ENCODE data around the gene SGMS2.

The SGMS2 gene

DNA sequence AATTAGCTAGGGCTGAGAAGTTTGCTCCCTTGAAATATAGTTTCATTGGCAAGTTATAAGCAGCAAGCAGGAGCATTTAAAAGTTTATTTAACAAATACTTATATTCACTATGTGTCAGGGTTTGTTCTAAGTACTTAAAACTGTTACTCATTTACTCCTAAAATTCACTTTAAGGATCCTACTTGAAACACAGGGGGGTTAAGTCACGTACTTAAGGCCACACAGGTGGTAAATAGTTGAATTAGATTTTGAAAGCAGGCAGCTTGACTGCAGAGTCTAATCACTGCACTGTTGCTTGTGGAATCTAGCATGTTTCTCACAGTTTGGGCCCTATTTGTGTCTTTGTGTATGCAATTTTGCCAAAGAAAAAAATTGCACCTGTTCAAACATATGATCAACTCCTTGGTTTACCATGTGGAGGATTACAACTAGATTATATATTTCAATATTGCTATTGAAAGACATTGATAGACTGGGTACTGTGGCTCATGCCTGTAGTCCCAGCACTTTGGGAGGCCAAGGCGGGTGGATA is 7.6 kb downstream of the SGMS2 start:
- Histone ChIP-seq H3K9me3 (ENCODE audit: control insufficient read depth in 1 of 2, low read length in 2 of 2) (no peaks in the 10 kb centered on the region), H3K4me3 (ENCODE audit: low read depth in 1 of 2, low read length in 2 of 2) (no peak overlapping the region), H3K4me1 (ENCODE audit: control insufficient read depth in 1 of 2, insufficient read depth in 2 of 2, low read length in 2 of 2) (peaks cover 0 to 3% of the 10 kb centered on the region in 2 donors), H3K27me3 (ENCODE audit: low read depth, low read length) (no peaks in the 10 kb centered on the region), H3K27ac (ENCODE audit: low read length) (no peak overlapping the region), H3K36me3 (ENCODE audit: control insufficient read depth in 1 of 2, insufficient read depth in 2 of 2, low read length in 2 of 2) (no peaks in the 10 kb centered on the region)

DNA sequence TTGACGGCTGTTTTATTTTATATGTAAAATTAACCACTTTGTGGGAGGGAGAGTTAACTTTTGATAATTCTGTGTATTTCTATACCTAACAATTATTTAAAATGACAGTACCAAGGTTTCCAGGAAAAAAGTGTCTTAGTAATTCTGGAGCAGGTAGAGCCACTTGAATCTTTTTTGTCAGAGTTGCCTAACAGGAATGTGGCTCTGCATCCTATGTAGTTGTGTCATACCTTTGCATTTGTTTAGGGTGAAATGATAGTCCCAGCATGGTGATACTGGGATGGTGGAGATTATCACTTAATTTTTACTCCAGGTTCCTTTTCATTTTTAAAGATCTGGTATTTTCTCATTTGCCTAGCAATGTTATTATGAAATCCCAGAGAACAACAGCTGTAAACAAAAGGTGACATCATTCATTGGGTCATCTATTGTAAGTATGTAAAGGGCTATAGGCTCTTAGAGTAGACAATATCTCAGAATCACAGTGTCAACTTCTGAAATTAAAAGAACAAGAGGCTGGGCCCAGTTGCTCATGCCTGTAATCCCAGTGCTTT is 9.6 kb downstream of the SGMS2 start:
- Histone ChIP-seq H3K27ac (ENCODE audit: low read length) (peak overlapping the region; percentile 13), H3K27me3 (ENCODE audit: low read depth, low read length) (no peaks in the 10 kb centered on the region)

DNA sequence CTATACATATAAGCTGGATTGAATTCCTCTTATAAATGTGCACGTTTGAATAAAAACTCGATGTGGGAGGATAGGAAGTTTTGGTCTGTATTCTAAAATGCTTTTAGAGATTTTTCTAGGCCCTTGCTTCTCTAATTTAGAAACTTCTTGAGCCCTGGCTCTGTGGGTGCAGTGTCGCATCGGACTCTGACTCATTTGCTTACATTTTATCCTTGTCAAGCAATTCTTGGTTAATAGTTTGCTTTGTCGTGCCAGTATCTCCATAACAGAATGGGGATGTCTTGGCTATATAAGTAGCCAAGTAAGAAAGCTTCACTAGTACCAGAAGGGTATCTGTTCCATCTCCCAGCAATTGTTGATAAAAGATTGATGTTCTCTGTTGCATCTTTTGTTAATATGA is 10.7 kb downstream of the SGMS2 start:
- Histone ChIP-seq H3K4me3 (ENCODE audit: low read depth in 1 of 2, low read length in 2 of 2) (no peak overlapping the region), H3K4me1 (ENCODE audit: control insufficient read depth in 1 of 2, insufficient read depth in 2 of 2, low read length in 2 of 2) (peaks cover 6 to 10% of the 10 kb centered on the region in 2 donors), H3K27me3 (ENCODE audit: low read depth, low read length) (no peaks in the 10 kb centered on the region), H3K36me3 (ENCODE audit: control insufficient read depth in 1 of 2, insufficient read depth in 2 of 2, low read length in 2 of 2) (no peaks in the 10 kb centered on the region), H3K27ac (ENCODE audit: low read length) (peak overlapping the region; percentile 13), H3K9me3 (ENCODE audit: control insufficient read depth in 1 of 2, low read length in 2 of 2) (no peaks in the 10 kb centered on the region)

More for the DNA sequence above, 9.6 kb downstream of the SGMS2 start:
- H3K9me3 ChIP-seq (ENCODE audit: control insufficient read depth in 1 of 2, low read length in 2 of 2) = no peaks in the 10 kb centered on the region
- H3K4me3 ChIP-seq (ENCODE audit: low read depth in 1 of 2, low read length in 2 of 2) = no peak overlapping the region
- peaks cover 6 to 8% of the 10 kb centered on the region in 2 donors for H3K4me1 ChIP-seq (ENCODE audit: control insufficient read depth in 1 of 2, insufficient read depth in 2 of 2, low read length in 2 of 2)
- no peaks in the 10 kb centered on the region for H3K36me3 ChIP-seq (ENCODE audit: control insufficient read depth in 1 of 2, insufficient read depth in 2 of 2, low read length in 2 of 2)

DNA sequence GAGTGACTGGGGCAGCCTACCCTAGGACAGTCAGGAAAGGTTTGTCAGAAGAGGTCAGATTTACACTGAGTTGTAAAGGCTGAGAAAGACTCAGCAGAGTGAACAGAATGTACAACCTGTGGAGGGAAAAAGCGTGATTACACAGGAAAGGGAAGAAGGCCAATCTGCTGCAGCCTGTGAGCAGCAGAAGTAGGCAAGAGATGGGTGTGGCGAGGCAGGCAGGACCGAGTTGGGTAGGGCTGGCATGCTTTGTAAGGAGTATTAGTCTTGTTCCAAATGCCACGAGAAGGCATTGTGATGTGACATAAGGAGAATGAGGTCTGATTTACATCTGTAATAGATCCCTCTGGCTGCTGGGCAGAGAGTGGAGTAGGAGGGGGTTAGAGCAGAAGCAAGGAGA is 12.6 kb downstream of the SGMS2 start:
- Histone ChIP-seq H3K9me3 (ENCODE audit: control insufficient read depth in 1 of 2, low read length in 2 of 2) (no peaks in the 10 kb centered on the region), H3K27ac (ENCODE audit: low read length) (peak overlapping the region; percentile 7), H3K4me1 (ENCODE audit: control insufficient read depth in 1 of 2, insufficient read depth in 2 of 2, low read length in 2 of 2) (peaks cover 6 to 10% of the 10 kb centered on the region in 2 donors), H3K36me3 (ENCODE audit: control insufficient read depth in 1 of 2, insufficient read depth in 2 of 2, low read length in 2 of 2) (no peaks in the 10 kb centered on the region), H3K27me3 (ENCODE audit: low read depth, low read length) (no peaks in the 10 kb centered on the region), H3K4me3 (ENCODE audit: low read depth in 1 of 2, low read length in 2 of 2) (no peak overlapping the region)

DNA sequence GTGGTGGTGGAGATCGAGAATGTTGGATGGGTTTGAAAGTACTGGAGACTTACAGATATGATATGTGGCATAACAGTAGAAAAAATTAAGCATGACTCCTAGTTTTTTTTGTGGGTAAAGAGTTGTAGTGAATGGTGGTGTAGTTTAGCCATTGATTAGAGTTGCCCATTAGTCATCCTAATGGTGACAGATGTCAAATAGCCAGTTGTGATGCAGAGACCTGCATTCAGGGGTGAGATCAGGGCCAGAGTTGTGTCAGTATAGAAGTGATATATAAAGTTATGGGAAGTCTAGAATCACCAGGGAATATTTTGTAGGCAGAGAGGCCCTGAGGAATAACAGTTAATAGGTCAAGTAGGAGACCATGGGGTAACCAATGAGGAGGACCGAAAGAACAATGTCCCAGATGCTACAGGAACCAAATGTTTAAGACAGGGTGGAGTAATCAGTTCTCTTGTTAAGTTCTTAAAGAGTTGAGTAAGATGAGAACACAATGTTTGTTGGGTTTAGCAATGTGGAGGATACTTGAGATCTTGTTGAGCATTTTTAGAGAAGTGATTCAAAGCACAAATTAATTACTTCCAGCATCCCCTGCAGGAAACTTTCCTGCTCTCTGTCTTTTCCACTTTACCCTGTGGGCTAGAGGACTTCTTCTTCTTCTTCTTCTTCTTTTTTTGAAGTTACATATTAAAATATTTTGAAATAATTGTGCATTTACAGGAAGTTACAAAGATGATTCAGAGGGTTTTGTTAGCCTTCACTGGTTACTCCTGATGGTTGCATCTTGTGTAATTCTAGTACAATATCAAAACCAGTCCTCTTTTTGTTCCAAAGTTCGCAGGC is 13.3 kb downstream of the SGMS2 start:
- H3K27ac ChIP-seq (ENCODE audit: low read length) = peak overlapping the region; percentile 20
- no peak overlapping the region for H3K4me3 ChIP-seq (ENCODE audit: low read depth in 1 of 2, low read length in 2 of 2)
- peaks cover 6 to 10% of the 10 kb centered on the region in 2 donors for H3K4me1 ChIP-seq (ENCODE audit: control insufficient read depth in 1 of 2, insufficient read depth in 2 of 2, low read length in 2 of 2)
- H3K27me3 ChIP-seq (ENCODE audit: low read depth, low read length) = no peaks in the 10 kb centered on the region
- no peaks in the 10 kb centered on the region for H3K36me3 ChIP-seq (ENCODE audit: control insufficient read depth in 1 of 2, insufficient read depth in 2 of 2, low read length in 2 of 2)
- H3K9me3 ChIP-seq (ENCODE audit: control insufficient read depth in 1 of 2, low read length in 2 of 2) = no peaks in the 10 kb centered on the region

DNA sequence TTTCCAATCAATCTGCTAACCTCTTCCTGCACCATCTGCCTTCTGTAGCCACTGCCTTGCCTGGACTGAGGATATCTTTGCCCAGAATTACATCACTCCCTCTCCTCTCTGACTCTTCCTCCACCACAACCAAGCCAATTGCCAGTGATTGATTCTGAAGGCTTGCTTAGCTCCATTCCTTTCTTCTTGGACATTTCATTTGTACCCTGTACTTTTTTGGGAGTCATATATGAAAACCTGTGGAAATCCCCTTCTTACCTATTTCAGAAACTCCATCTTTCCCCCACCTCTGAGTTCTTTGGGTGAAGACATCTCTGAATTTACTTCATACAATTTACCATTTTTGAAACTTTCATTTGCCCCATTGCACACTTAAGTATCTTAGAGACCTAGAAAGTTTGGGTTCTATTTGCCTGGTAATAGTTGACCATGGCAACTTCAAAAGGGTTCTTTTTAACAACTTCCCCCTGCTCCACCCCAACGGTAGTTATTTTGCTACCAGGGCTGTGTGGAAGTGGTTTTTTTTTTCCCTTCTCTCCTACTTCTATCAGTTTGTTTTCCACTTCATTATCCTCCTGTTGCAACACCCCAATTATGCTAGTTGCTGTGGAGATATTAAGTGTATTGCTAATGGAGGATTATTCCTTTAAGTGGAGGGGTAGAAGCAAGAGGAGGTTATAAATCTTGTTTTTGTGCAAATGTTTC is 14.3 kb downstream of the SGMS2 start:
- Histone ChIP-seq H3K9me3 (ENCODE audit: control insufficient read depth in 1 of 2, low read length in 2 of 2) (no peaks in the 10 kb centered on the region), H3K27ac (ENCODE audit: low read length) (peak overlapping the region; percentile 20), H3K4me1 (ENCODE audit: control insufficient read depth in 1 of 2, insufficient read depth in 2 of 2, low read length in 2 of 2) (peaks cover 6 to 10% of the 10 kb centered on the region in 2 donors)

DNA sequence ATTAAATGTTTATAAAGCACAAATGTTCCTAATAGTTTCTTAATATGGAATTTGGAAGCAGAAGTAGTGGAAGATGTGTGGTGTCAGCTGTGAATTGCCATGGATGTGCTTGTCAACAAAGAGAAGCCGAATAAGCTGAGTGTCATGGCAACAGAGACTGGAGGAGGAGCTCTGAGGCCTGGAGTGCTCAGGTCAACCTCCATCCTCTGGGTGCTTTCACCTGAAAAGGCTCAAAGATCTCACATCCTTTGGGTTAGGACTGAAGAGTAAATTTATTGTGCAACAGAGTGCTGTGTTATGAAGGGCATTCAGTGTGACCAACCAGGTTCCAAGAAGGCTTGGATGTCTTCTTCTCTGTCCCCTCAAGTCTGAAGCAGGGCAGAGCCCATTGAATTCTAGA is 18.7 kb downstream of the SGMS2 start:
- Histone ChIP-seq H3K27ac (ENCODE audit: low read length) (no peak overlapping the region), H3K4me3 (ENCODE audit: low read depth in 1 of 2, low read length in 2 of 2) (no peak overlapping the region), H3K9me3 (ENCODE audit: control insufficient read depth in 1 of 2, low read length in 2 of 2) (no peaks in the 10 kb centered on the region), H3K27me3 (ENCODE audit: low read depth, low read length) (no peaks in the 10 kb centered on the region), H3K4me1 (ENCODE audit: control insufficient read depth in 1 of 2, insufficient read depth in 2 of 2, low read length in 2 of 2) (peaks cover 6 to 10% of the 10 kb centered on the region in 2 donors), H3K36me3 (ENCODE audit: control insufficient read depth in 1 of 2, insufficient read depth in 2 of 2, low read length in 2 of 2) (no peaks in the 10 kb centered on the region)

More for the DNA sequence above, 14.3 kb downstream of the SGMS2 start:
- H3K4me3 ChIP-seq (ENCODE audit: low read depth in 1 of 2, low read length in 2 of 2) = no peak overlapping the region
- H3K27me3 ChIP-seq (ENCODE audit: low read depth, low read length) = no peaks in the 10 kb centered on the region
- no peaks in the 10 kb centered on the region for H3K36me3 ChIP-seq (ENCODE audit: control insufficient read depth in 1 of 2, insufficient read depth in 2 of 2, low read length in 2 of 2)

DNA sequence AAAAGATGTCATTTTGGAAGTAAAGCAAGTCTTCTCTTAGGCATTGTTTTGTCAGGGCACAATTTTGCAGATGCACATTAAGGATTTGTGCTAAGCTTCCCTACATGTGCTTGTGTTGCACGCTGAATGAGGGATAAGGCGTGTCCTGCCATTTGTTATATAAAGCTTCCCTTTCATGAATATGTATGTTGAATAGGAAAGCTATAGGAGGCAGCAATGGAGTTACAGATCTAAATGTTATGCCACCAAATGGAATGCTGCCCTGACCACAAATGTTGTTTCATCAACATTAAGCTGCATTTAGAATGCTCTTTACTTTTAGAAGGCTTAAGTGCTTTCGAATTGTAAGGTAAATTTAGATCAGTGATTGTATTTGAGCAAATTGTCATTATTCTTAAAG is 20.9 kb downstream of the SGMS2 start:
- Histone ChIP-seq H3K9me3 (ENCODE audit: control insufficient read depth in 1 of 2, low read length in 2 of 2) (no peaks in the 10 kb centered on the region), H3K27ac (ENCODE audit: low read length) (no peak overlapping the region), H3K4me1 (ENCODE audit: control insufficient read depth in 1 of 2, insufficient read depth in 2 of 2, low read length in 2 of 2) (no peaks in the 10 kb centered on the region), H3K4me3 (ENCODE audit: low read depth in 1 of 2, low read length in 2 of 2) (no peak overlapping the region), H3K27me3 (ENCODE audit: low read depth, low read length) (no peaks in the 10 kb centered on the region), H3K36me3 (ENCODE audit: control insufficient read depth in 1 of 2, insufficient read depth in 2 of 2, low read length in 2 of 2) (no peaks in the 10 kb centered on the region)

DNA sequence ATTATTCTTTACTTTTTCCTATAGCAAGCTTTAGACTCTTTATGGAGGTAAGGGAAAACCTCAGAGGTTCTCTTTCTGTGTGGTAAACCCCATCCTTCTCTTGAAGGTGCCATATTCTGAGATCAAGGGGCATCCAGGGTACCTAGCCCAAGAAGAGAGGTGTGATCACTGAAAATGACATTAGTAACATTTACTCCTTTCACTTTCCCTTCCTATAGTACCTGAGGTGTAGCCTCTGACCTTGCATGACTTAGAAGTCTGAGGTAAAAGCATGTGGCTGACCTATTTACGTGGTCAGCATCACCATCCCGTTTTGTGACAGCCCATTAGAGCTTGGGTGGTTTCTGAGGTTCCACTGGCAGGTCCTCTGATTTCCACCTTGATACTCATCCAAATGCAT is 25.7 kb downstream of the SGMS2 start:
- Histone ChIP-seq H3K27ac (ENCODE audit: low read length) (no peak overlapping the region), H3K36me3 (ENCODE audit: control insufficient read depth in 1 of 2, insufficient read depth in 2 of 2, low read length in 2 of 2) (no peaks in the 10 kb centered on the region), H3K9me3 (ENCODE audit: control insufficient read depth in 1 of 2, low read length in 2 of 2) (no peaks in the 10 kb centered on the region), H3K4me3 (ENCODE audit: low read depth in 1 of 2, low read length in 2 of 2) (no peak overlapping the region), H3K4me1 (ENCODE audit: control insufficient read depth in 1 of 2, insufficient read depth in 2 of 2, low read length in 2 of 2) (peaks cover 0 to 5% of the 10 kb centered on the region in 2 donors), H3K27me3 (ENCODE audit: low read depth, low read length) (no peaks in the 10 kb centered on the region)

DNA sequence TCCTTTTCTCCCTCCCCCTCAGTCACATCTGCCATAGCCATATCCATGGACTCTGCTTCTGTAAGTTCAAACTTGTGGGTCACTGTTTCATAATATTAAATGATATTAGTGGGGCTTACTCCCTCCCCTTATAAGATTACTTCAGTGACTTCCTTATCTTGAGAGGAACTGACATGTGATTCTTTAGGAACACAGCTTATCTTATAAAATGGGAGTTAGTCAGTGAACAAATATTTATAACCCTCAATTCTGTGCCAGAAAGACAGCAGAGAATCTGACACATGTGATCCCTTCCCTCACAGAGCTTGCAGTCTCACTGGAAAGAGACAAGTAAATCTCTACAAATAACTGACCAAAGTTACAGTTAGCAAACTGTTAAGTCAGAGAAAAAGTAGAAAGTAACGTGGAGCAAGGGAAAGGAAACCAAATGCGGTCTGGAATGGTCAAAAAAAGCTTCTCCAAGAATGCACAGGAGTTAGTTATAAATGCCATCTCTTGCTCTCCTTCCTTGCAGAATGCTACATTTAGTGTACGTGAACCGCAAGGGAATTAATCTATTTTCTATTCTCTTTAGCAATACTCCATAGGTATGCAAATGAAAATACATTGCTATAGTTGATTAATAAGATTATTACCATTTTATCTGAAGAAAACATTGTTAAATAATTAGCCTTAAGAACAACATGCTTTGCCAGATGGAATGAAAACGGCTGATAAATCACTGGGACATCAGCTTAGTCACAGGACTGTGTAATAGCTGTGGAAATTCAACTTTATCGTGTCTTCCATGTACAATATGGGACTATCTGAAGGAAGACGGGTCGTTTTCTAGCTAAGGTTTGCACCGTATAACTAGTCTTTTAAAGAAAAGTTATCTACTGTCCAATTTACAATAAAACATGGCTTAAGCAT is 29.0 kb downstream of the SGMS2 start:
- Histone ChIP-seq H3K9me3 (ENCODE audit: control insufficient read depth in 1 of 2, low read length in 2 of 2) (no peaks in the 10 kb centered on the region), H3K4me3 (ENCODE audit: low read depth in 1 of 2, low read length in 2 of 2) (no peak overlapping the region), H3K27ac (ENCODE audit: low read length) (peak overlapping the region; percentile 16), H3K4me1 (ENCODE audit: control insufficient read depth in 1 of 2, insufficient read depth in 2 of 2, low read length in 2 of 2) (peaks cover 0 to 15% of the 10 kb centered on the region in 2 donors), H3K36me3 (ENCODE audit: control insufficient read depth in 1 of 2, insufficient read depth in 2 of 2, low read length in 2 of 2) (peaks cover 0 to 4% of the 10 kb centered on the region in 2 donors), H3K27me3 (ENCODE audit: low read depth, low read length) (no peaks in the 10 kb centered on the region)
